Activated T-cell treated with anti-CD3 and anti-CD28 coated beads for 1 hour (primary cell): ENCODE data around the gene TMEM163.
"Not testable (repeated sequence)": the region's sequence is repeated elsewhere in the genome, so short reads cannot be mapped to it uniquely, and the experiment has no call there.

Experiments used
- DNase-seq: peaks from one replicate; pipeline ENCODE4 v3.0.0-alpha.2; 2020; ENCODE audit warnings: low read depth

The TMEM163 gene

DNA sequence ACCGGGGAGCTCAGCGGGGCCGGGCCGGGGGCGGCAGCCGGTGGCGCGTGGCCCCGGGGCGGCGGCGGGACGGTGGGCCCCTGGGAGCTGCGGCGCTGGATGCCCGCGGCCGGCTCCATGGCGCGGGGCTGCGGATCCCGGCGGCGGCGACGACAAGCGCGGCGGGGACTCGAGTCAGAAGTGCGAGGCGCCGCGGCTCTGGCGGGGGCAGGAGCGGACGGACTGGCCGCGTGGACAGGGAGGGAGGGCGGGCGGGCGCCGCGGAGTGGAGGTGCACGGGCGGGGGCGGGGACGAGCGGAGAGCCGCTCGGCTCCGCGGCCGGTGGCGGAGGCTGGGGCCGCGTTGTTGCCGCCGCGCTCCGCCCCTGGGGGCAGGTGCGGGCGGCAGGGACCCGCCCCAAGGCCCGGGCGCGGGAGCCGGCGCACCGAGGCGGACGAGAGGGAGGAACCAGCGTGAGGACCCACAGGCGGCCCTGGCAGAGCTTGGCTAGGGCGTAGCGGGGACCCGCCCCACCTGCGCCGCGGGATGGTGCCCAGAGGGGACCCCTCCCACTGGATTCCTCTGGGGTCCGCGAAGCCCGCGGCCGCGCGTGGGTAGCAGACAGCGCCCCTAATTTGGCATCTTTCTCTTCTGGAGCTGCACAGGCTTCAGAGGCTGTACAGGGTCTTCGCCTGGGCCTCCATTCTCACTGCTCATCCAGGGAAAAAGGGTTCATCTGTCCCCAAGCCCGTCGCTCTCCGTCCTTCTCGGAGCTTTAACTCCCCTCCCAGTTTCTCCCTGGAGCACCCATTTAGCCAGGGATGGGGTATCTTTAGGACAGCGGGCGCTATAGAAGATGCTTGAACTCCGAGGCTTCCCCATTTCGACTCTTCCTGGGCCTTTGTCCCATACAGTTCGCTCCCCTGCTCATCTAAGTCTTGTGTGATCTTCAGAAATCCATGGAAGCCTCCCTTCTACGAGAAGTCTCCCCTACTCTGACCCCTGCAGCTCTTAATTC is at the start of gene TMEM163:
Gene TMEM163 (minus strand): TSS at position 184 of the 998 bp plus-strand sequence.
- DNase-seq: no peak

DNA sequence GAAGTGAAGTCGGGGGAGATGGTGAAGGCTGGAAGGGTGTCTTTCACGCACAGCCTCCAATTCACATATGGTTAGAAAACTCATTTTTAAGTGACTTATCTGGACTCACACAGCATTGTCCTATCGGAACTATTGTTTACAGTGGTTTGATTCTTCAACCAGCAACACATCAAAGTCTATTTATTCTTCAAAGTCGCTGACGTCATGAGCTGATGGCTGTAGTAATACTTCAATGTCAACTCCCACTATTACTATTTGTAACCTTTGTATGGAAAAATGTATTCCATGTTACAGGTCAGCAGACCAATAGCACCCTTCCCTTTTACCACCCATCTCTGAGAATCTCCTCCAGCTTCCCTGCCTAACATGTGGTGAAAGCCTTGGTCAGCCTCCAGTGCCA is 47.8 kb upstream of the TMEM163 start:
- no peak for DNase-seq

DNA sequence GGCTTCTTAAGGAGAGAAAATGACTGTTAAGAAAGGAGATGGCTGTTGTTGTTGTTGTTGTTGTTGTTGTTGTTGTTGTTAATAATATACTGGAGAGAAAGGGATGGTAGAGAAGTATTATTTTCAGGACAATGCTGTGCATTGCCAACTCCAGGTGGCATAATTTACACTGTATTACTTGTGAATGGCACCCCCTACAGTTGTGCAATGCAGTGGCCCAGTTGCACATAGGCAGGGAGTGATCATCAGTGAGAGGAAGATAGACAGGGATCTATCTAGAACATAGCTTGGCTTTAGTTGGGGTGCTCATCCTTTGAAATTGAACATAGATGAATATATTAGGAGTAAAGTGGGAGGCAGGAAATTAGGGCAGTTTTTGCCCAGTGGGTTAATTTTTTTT is 47.2 kb upstream of the TMEM163 start:
- DNase-seq: no peak

DNA sequence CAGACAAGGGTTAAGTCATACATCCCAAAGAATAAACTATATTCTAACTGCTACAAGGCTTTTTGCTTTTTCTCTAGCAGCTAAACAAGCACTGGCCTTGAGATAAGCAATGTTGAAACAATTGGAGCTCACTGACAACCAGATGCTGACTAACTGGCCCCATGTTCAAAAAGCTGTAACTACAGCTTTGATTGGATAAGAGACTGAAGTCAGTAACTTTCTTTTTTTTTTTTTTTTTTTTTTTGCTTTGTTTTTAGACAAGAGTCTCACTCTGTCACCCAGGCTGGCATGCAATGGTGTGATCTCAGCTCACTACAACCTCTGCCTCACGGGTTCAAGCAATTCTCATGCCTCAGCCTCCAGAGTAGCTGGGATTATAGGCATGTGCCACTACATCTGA is 45.4 kb upstream of the TMEM163 start:
- DNase-seq: no peak

DNA sequence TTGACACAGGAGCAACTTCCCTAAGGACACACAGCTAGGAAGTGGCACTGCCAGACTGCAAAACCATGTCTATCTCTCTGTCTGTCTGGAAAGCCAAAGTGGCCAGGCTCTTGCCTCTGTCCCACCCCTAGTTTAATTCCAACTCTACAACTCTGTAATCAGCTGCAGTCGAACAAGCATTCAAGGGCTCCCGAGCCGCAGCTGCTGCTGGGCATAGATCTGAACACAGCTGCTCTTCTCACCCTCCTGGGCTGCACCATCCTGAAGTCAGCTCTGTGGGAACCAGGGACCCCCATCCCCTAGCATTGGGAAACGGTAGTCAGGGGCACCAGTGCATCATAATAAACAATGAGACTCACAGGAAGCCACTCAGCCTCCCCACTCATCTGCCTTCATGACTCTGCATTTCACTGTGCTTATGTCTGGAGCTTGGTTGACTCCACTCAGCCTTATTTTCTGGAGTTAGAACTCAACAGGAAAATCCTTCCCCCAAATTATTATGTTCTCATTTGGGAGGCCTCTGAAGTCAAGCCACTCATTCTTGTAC is 44.4 kb upstream of the TMEM163 start:
- DNase-seq: no peak

DNA sequence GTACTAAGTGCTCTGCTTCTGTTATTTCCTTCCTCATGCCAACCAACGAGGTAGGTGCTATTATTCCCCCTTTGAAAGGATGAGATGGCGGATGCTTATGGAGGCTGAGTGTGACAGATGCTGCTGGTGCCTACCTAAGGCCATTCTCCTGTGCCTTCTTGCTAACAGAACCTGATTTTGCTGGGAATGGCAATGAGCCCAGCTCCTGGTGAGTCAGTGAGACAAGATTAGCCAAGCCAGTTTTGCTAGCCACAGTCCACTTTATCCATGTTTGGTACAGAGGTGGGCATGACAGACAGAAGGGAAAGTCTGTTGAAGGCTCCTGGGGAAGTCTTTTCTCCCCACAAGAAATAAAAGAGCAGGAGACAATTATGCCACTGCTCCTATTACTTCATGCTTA is 43.7 kb upstream of the TMEM163 start:
- DNase-seq: no peak

DNA sequence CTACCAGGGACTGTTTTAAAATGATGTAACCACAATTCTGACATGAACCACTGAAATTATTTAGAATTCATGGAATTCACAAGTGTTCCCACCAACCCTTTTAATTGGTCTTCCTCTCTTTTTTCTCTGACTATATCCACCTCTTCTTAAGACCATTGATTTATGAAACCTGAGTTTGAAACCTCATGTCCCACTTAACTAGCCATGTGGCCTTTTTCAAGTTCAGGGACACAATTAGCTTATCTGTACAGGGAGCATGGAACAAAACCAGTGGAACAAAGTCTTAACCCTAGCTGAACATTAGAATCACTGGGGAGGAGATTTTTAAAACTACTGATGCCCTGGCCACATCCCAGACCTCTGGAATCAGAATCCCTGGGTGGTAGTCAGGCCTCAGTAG is 41.6 kb upstream of the TMEM163 start:
- DNase-seq: no peak

DNA sequence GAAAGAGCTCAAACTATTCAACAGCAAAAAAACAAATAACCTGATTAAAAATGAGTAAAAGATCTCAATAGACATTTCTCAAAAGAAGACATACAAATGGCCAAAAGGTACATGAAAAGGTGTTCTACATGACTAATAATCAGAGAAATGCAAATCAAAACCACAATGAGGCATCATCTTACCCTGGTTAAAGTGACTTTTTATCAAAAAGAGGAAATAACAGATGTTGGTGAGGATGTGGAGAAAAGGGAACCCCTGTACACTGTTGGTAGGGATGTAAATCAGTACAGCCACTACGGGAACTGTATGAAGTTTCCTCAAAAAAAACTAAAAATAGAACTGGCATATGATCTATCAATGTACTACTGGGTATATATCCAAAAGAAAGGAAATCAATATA is 39.8 kb upstream of the TMEM163 start:
- DNase-seq: no peak

DNA sequence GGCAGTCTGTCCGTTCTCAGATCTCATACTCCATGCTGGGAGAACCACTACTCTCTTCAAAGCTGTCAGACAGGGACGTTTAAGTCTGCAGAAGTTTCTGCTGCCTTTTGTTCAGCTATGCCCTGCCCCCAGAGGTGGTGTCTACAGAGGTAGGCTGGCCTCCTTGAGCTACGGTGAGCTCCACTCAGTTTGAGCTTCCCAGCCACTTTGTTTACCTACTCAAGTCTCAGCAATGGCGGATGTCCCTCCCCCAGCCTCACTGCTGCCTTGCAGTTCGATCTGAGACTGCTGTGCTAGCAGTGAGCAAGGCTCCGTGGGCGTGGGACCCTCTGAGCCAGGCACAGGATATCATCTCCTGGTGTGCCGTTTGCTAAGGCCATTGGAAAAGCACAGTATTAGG is 33.2 kb upstream of the TMEM163 start:
- DNase-seq: not testable (repeated sequence)

DNA sequence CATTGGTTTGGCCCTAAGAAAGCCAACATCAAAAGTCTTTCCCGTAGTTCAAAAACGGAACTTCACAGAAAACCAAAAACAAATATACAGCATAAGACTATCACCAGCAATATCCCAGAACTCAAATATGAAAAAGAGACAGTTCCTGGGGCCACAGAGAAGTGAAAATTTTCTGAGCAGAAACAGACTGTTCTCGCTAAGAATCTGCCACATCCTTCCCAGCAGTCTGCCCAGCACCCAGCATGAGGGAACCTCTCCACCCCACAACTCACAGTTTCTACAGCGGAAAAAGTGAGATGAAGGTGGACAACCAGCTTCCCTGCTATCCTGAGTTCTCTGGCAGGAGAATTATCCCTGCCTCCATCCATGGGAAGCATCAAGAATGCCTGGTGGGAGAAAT is 26.7 kb upstream of the TMEM163 start:
- no peak for DNase-seq

DNA sequence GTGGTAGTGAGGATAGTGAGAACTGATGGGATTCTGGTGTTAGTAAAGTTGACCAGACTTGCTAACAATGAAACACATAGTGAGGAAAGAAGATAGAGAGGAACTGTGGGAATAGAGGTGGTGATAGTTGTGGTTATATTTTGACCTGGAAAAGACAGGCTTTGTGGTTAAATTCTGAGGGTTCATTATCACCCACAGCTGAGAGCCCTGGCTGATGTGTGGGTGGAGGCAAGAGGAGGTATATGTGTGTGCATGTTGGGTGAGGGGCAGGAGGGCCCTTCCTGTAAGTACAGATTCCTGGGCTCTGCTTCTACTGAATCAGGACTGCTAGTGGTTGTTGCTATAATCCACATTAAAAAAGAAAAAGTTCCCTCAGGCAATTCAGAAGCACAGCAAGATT is 26.2 kb upstream of the TMEM163 start:
- no peak for DNase-seq

DNA sequence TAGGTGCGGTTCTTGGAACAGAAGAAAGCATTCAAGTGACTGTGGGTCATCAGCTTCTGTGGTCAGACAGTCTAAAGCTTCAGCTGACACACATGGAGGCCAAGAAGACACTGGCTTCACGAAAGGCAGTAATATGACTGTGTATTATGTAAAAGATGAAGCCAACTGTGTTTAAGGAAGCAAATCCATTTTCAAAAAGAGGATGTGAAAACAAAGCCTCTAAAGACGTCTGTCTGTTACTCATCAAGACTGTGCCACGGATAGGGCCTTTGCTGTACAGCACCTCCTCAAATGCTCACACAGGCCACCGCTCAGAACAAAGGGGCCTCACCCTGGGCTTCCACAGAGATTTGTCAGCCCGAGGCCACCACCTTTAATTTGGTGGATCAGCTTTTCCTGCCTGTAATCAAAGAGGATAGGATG is 21.1 kb upstream of the TMEM163 start:
- DNase-seq: no peak

DNA sequence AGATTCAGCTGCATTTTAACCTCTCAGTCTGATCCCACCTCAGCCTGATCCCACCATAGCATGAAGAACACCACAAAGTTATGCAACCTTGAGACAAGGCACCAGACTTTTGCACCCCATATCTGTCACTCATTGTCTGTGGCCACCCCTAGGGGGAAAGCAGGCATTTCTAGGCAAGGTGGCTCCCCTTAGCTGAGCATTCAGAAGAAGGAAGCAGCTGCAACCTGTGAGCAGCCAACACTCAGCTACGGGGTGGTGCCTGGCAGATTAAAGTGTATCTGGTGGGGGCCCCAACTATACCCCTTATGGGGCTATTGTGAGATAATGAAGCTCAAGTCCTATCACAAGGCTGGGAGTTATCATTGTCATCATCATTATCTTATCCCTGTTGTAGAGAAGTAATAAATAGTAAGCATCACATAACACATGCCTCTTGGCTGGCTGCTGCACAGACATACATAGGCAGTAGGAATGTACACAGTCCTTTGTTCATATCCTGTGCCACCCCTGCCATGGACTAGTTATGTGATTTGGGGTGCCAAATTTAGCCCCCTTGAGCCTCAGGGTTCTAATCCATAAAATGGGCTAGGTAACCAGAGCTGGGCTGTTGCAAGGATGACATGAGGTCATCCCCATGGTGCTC is 20.6 kb upstream of the TMEM163 start:
- DNase-seq: no peak

DNA sequence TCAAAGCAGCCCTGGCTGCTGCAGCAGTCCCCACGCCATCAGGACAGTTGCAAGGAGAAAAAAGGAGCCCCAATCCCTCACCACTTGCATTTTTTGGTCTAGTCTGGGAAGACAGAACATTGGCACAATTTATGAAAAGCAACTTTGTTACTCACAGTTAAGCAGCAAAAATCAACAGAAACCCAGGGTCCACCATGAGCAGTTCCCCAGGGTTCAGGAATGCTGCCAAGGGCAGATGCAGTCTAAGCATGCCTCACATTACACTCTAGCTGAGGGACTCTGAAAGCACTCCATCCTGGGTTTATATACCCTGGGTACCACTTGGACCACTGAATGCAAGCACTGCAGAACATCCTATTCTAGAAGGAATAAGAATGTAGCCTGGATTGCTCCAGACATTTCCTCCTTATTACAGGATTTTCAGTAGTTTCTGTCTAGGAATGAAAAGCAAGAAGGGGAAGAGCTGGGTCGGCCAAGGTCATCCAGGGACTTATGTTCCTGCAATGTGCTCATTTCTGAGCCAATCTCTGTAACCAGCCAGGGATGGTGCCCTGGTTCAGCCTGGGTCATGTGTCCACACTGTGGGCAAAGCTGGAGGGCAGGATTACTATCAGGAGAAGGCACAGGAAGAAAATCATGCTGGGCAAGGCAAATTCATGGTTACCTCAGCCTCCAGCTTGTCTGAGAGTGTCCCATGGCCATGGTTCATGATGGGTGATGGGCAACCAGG is 19.5 kb upstream of the TMEM163 start:
- DNase-seq: no peak

DNA sequence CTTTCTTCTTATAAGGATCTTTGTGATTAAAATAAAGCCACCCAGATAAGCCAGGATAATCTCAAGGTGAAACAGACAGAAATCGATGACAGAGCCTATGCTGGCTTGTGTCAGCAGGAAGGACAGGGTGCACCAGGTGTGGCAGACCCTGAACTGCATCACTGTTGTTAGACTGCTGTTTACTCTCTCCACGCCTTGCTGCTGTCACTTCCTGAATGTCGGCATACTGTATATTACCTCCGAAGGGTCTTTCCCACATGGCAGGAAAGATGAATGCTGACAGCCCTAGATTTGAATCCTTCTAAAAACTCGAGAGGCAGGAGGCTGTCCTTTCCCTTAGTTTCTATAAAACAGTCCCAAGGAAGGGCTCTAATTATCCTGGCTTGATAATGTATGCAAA is 18.9 kb upstream of the TMEM163 start:
- no peak for DNase-seq

DNA sequence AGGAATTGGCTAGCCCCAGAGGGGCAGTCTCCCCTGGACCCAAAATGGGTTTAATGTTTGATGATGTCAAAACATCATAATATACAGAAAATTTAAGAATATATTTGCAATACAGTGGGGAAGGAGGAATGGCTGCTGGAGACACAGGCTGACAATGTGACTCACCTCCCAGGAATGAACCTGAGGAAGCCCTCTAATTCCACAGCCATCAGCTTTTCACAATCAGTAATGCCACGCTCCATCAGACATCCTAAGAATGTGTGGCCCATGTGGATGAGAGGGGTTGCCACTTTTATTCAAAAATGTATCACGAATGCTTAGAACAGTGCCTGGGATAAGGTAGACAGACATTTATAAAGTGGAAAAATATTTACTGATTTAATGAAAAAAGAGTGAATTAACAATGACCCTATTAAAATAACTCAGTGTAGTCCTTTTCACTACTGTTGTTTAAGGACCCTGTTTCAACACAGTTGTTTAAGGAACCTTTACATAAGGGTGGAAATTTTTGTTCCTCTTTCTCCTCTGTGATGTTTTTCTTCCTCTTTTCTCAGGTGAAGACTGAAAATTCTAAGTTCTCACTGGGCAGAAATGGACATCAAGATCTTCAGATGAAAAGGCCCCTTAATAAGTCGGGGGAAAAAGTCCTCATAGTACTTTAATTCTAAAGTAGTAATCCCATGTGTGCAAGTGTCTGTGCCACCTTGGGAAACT is 17.5 kb upstream of the TMEM163 start:
- no peak for DNase-seq

DNA sequence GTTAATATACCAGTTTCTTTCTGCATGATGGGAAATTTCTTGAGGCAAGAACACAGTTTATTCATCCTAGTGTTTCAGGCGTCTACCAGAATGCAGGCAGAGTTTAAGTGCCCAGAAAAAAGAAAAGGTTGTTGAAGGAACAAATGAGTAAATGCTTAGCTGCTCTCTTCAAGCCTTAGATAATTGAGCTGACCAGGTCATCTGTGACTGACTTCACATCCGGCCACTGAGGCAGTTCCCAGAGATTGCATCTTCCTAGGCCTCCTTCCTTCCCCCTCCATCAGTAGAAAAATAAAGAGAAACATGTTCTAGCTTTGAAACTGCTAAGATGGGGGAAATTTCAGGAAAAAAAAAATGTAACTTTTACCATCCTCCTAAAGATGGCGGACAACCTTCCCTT is 9.4 kb upstream of the TMEM163 start:
- no peak for DNase-seq

DNA sequence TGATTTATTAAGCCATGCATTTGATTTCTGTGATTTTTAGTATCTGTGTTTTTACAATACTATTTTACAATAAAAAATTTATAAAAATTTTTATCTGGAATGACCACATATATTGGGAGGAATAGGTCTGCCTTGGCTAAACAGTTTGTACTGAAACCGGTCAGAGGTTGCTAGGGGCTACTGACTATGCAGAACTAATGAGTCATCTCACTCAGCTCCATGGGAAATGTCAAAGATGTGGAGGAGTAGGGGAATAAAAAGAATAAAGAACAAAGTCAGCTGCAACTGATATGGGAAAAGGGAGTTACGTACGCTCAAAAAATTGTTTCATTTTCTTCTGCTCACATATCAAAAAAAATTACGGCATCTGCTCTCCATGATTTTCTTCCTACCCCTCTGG is 8.6 kb upstream of the TMEM163 start:
- DNase-seq: no peak

DNA sequence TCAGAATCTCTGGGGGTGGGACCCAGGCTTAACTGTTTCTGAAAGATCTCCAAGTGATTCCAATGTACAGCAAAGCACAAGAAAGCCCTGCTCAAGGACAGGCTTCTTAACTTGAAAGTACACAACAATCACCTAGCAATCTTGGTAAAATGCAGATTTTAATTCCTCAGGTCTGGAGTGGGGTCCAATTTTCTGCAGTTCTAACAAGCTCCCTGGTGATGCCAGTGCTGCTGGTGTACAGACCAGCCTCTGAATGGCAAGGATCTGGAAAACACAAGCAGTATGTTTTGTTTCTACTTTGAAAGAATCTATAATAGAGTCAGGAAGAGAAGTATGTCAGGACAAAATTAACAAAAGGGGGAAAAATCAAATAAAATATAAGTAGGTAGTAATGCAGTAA is 7.8 kb upstream of the TMEM163 start:
- no peak for DNase-seq

DNA sequence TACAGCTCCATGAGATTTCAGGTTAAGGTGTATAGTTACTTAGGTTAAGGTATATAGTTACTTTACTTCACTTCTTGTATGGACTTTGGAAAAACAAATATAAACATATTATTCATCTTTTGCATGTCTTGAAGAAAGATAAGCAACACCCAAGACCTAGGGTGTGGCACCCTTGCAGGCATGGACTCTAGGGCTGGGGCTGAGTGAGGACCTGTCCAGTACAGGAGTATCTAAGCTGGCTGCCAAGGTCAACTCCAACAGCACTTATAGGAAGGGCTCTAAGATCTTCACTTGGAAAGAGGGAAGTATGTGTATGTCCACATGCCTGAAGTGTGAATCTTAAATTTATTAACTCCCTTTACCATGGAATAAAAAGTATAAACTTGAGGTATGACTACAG is 7.1 kb upstream of the TMEM163 start:
- DNase-seq: no peak

DNA sequence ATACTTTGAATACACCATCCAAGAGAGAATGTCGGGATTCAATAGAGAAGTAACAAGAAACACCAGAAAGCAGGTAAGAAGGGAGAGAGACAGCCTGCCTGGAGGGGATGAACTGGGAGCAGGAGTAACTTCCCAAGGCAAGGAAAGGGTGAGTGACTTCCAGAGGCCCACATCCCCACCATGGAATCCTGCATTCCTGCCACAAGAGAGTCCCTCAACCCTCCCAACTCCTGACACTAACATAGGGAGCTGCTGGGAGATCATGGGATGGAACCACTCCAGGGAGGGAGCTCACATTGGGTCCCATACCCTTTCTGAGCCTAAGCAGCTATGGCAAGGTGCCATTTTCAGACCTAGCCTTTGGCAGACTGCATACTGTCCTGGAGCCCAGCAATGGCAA is 5.5 kb upstream of the TMEM163 start:
- DNase-seq: no peak

DNA sequence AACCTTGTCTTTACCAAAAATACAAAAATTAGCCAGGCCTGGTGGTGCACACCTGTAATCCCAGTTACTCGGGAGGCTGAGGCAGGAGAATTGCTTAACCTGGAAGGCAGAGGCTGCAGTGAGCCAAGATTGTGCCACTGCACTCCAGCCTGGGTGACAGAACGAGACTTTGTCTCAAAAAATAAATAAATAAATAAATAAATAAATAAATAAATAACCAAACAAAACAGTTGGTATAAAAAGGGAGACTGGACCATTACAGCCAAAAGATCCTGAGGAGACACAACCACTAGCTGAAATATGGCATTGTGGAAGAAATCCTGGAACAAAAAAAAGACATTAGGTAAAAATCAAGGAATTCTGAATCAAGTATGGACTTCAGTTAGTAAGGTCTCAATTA is 4.9 kb upstream of the TMEM163 start:
- DNase-seq: not testable (repeated sequence)
